Endothelial cell of umbilical vein (primary cell): ENCODE data around the gene MPHOSPH8. TPM values are rescaled to one million over a fixed set of nuclear protein-coding genes. Genes with fewer than 3 reads are reported as not detected.

ENCODE experiments used
- BruUV-seq: library from RNA; stranded (reverse); fragments of 400-500 nt; replicated peaks from 2 replicates; lab custom pipeline; 2021; lab: Mats Ljungman, UMichigan
- CTCF ChIA-PET: fragments of 300-600, 350-600 bp; sonication (Branson Sonifier 250); formaldehyde crosslinking; loops from one replicate; lab custom pipeline; 2021; ENCODE audit warnings: antibody characterized with exemption, inconsistent platforms; lab: Charles Lee
- POLR2A ChIA-PET: fragments of 300-600, 350-600 bp; sonication (Branson Sonifier 250); formaldehyde crosslinking; loops from one replicate; lab custom pipeline; 2021; ENCODE audit warnings: antibody characterized with exemption, inconsistent platforms; lab: Charles Lee
- DNase-seq: peaks from one replicate; pipeline ENCODE4 v3.0.0-alpha.2; 2011; ENCODE audit warnings: low read depth, low spot score
- FAIRE-seq: peaks from 2 replicates; lab custom pipeline; 2011; peaks lifted over from hg19 to GRCh38; lab: Jason Lieb, UNC
- H2AFZ ChIP-seq: 2 replicates; pipeline ENCODE4 v1.6.0; 2012; ENCODE audit warnings: low read depth, low read length, control low read depth, inconsistent platforms
- H3K27ac ChIP-seq: 2 replicates; pipeline ENCODE4 v1.5.1; 2011; ENCODE audit warnings: low read depth, mild to moderate bottlenecking, control low read depth, low read length, moderate library complexity; ENCODE audit not compliant: insufficient read depth
- H3K27me3 ChIP-seq, 2 experiments: 2 replicates each; pipeline versions ENCODE4 v1.6.0 to v1.6.1; 2011; ENCODE audit warnings: low read length in 2 of 2, mixed read lengths in 1 of 2; ENCODE audit not compliant: control insufficient read depth in 2 of 2, insufficient read depth in 2 of 2
- H3K36me3 ChIP-seq, 2 experiments: 2 replicates in 1 of 2; 3 replicates in 1 of 2; pipeline ENCODE4 v1.5.1; 2011; ENCODE audit warnings: low read length in 2 of 2, mild to moderate bottlenecking in 1 of 2, moderate library complexity in 1 of 2; ENCODE audit not compliant: control insufficient read depth in 2 of 2, insufficient read depth in 2 of 2; ENCODE audit errors: extremely low read depth in 1 of 2
- H3K4me1 ChIP-seq: 3 replicates; pipeline ENCODE4 v1.5.1; 2011; ENCODE audit warnings: mild to moderate bottlenecking, low read length; ENCODE audit not compliant: control insufficient read depth, insufficient read depth; ENCODE audit errors: extremely low read depth
- H3K4me2 ChIP-seq: 2 replicates; pipeline ENCODE4 v1.6.1; 2011; ENCODE audit warnings: low read length, control low read depth, mixed read lengths; ENCODE audit not compliant: insufficient read depth
- H3K4me3 ChIP-seq, 3 experiments: fragments of 200-600 bp in 1 of 3; sonication (generic), shearing (Covaris generic) in 1 of 3; replicated peaks in 1 of 3; 2 replicates each; pipeline ENCODE4 v1.5.1; 2011 to 2016; ENCODE audit warnings: control low read depth in 3 of 3, low read length in 3 of 3, mild to moderate bottlenecking in 2 of 3, inconsistent platforms in 1 of 3, low read depth in 1 of 3, moderate library complexity in 1 of 3; ENCODE audit not compliant: insufficient read depth in 1 of 3
- H3K79me2 ChIP-seq: 2 replicates; pipeline ENCODE4 v1.6.0; 2012; ENCODE audit warnings: low read length, inconsistent platforms; ENCODE audit not compliant: control insufficient read depth, insufficient read depth
- H3K9ac ChIP-seq: replicated peaks from 2 replicates; pipeline ENCODE3; 2011; ENCODE audit warnings: low read length, control low read depth; ENCODE audit not compliant: insufficient read depth; ENCODE audit errors: extremely low read depth
- H3K9me1 ChIP-seq: replicated peaks from 3 replicates; pipeline ENCODE4 v1.6.0; 2011; ENCODE audit warnings: mild to moderate bottlenecking, low read length; ENCODE audit not compliant: control insufficient read depth, insufficient read depth; ENCODE audit errors: extremely low read depth
- H3K9me3 ChIP-seq: replicated peaks from 2 replicates; pipeline ENCODE4 v1.5.1; 2012; ENCODE audit warnings: low read length, inconsistent platforms; ENCODE audit not compliant: control insufficient read depth, insufficient read depth
- H4K20me1 ChIP-seq: replicated peaks from 2 replicates; pipeline ENCODE3; 2011; ENCODE audit warnings: mild to moderate bottlenecking, low read length; ENCODE audit not compliant: control insufficient read depth, insufficient read depth; ENCODE audit errors: extremely low read depth
- EZH2 ChIP-seq: IDR thresholded peaks from 2 replicates; pipeline ENCODE4 v1.6.1; 2012; ENCODE audit warnings: borderline replicate concordance, low read depth, mild to moderate bottlenecking, moderate library complexity, low read length, inconsistent platforms; ENCODE audit not compliant: severe bottlenecking
- FOS ChIP-seq: IDR thresholded peaks from 2 replicates; pipeline ENCODE4 v1.6.1; 2011; ENCODE audit warnings: mild to moderate bottlenecking, low read length, moderate library complexity, borderline replicate concordance; ENCODE audit not compliant: insufficient read depth
- GATA2 ChIP-seq: IDR thresholded peaks from 2 replicates; pipeline ENCODE4 v1.7.0; 2011; ENCODE audit warnings: low read depth, mild to moderate bottlenecking, moderate library complexity, mixed read lengths, low read length; ENCODE audit not compliant: insufficient read length, insufficient read depth
- JUN ChIP-seq: IDR thresholded peaks from 2 replicates; pipeline ENCODE4 v1.6.1; 2011; ENCODE audit warnings: borderline replicate concordance, low read depth; ENCODE audit not compliant: insufficient read length, insufficient read depth
- MYC ChIP-seq: IDR thresholded peaks from one replicate; pipeline ENCODE4 v1.6.1; 2011; ENCODE audit warnings: mild to moderate bottlenecking, low read depth, low read length
- POLR2A ChIP-seq: IDR thresholded peaks from 2 replicates; pipeline ENCODE4 v1.6.1; 2012; ENCODE audit warnings: low read depth, mild to moderate bottlenecking, control low read depth, low read length
- POLR2AphosphoS5 ChIP-seq: IDR thresholded peaks from 2 replicates; pipeline ENCODE4 v1.6.1; 2012; ENCODE audit warnings: low read depth, mild to moderate bottlenecking, control low read depth, low read length, moderate library complexity; ENCODE audit not compliant: insufficient read depth
- dilution Hi-C: fragments of 300-500 bp; cut with MboI; formaldehyde crosslinking; loops from one replicate; pipeline ENCODE4 v1.15.0; 2019; ENCODE audit warnings: low sequenced_read_pairs; ENCODE audit not compliant: extremely low pct_ligation_motif_present
- intact Hi-C: fragments of 100-400 bp; cut with micrococcal nuclease; formaldehyde crosslinking; loops from one replicate; pipeline ENCODE4 v1.10.0; 2022
- polyA plus RNA-seq, 4 experiments: library from polyadenylated mRNA; depleted of rRNA in 3 of 4; stranded (reverse) in 3 of 4; unstranded in 1 of 4; fragments of >200 nt; gene quantifications; 2 replicates each; pipeline versions ENCODE4 v1.2.1 to v1.2.3, GENCODE V29; 2011 to 2012; ENCODE audit warnings: missing spikeins in 1 of 4
- total RNA-seq: library from RNA; stranded (reverse); gene quantifications from 2 replicates; pipeline ENCODE4 v1.2.3, GENCODE V29; 2021
- TF ChIP-seq, protein P1 (sequence below): IDR thresholded peaks from 2 replicates; pipeline ENCODE4 v1.6.1; 2011; ENCODE audit not compliant: insufficient read depth, insufficient read length
- TF ChIP-seq, protein P2 (sequence below), 2 donors: IDR thresholded peaks; 1 replicate in 1 of 2; 2 replicates in 1 of 2; pipeline ENCODE4 v1.5.1; 2011; ENCODE audit warnings: low read length in 2 of 2, mild to moderate bottlenecking in 2 of 2, moderate library complexity in 2 of 2, control low read depth in 1 of 2, inconsistent platforms in 1 of 2, low read depth in 1 of 2; ENCODE audit not compliant: insufficient read depth in 1 of 2; ENCODE audit errors: extremely low read depth in 1 of 2

MPHOSPH8 gene
- total and polyA plus RNA-seq, 2 donors (not counting 3 experiments of a cell fraction or from before 2014, with no cell fraction given) = 16.2 to 31.5 TPM

DNA sequence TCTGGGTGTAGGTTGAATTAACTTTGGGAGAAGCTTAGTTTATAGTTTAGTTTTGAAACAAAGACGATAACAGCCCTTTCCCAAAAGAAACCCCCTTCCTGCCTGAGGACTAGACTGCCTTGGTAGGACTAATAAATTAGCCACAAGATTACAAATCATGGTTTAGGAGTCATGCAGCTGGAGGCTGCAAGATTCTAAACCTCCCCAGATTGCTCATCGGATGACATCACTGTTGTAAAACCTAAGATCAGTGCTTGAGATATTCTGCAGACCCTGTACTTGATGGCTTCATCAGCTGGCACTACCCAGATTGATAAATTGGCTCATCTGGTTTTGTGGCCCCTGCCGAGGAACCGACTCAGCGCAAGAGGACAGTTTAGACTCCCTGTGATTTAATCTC, 35.9 kb upstream of the MPHOSPH8 start:
- ChIA-PET POLR2A (no interaction called here), CTCF (interaction anchor here (0.8 to 1.7 kb wide), 2 partner anchors 10 to 22 kb away, joined by 3 to 4 read pairs; no protein-coding TSS in a partner anchor)
- DNase-seq (no peak), FAIRE-seq (no peak)
- no peak overlapping the region for H2AFZ ChIP-seq
- no peaks in the 10 kb centered on the region for H3K36me3 ChIP-seq
- dilution Hi-C loops (no loop called here), intact Hi-C loops (no loop called here)
- H3K27me3 ChIP-seq = no peaks in the 10 kb centered on the region
- H3K79me2 ChIP-seq = no peaks in the 10 kb centered on the region
- H3K27ac ChIP-seq = no peak overlapping the region
- peaks cover 5% of the 10 kb centered on the region for H3K4me1 ChIP-seq
- no peak overlapping the region for H3K4me3 ChIP-seq
- H3K9me1 ChIP-seq = no peaks in the 10 kb centered on the region
- H3K9me3 ChIP-seq = no peaks in the 10 kb centered on the region
- no peak overlapping the region for H3K9ac ChIP-seq
- H4K20me1 ChIP-seq = no peaks in the 10 kb centered on the region
- H3K4me2 ChIP-seq = no peak overlapping the region
- TF ChIP-seq FOS = no peak
- TF ChIP-seq POLR2AphosphoS5 = no peak
- TF ChIP-seq, protein P1, sequence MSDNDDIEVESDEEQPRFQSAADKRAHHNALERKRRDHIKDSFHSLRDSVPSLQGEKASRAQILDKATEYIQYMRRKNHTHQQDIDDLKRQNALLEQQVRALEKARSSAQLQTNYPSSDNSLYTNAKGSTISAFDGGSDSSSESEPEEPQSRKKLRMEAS = no peak
- TF ChIP-seq, protein P2, sequence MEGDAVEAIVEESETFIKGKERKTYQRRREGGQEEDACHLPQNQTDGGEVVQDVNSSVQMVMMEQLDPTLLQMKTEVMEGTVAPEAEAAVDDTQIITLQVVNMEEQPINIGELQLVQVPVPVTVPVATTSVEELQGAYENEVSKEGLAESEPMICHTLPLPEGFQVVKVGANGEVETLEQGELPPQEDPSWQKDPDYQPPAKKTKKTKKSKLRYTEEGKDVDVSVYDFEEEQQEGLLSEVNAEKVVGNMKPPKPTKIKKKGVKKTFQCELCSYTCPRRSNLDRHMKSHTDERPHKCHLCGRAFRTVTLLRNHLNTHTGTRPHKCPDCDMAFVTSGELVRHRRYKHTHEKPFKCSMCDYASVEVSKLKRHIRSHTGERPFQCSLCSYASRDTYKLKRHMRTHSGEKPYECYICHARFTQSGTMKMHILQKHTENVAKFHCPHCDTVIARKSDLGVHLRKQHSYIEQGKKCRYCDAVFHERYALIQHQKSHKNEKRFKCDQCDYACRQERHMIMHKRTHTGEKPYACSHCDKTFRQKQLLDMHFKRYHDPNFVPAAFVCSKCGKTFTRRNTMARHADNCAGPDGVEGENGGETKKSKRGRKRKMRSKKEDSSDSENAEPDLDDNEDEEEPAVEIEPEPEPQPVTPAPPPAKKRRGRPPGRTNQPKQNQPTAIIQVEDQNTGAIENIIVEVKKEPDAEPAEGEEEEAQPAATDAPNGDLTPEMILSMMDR (IDR thresholded peaks at IDR 0.05; ENCODE audit: extremely low read depth in 1 of 2, insufficient read depth in 1 of 2, low read depth in 1 of 2, low read length in 2 of 2) = no peak
- TF ChIP-seq MYC = no peak
- TF ChIP-seq POLR2A = no peak
- TF ChIP-seq EZH2 = no peak
- TF ChIP-seq JUN = no peak
- TF ChIP-seq GATA2 = no peak
- BruUV-seq = no TSS peak
